Measurements from ENCODE around the gene NOPCHAP1.

Gene NOPCHAP1

GRCh38 chr12:104951759-104952509 lies 34.2 kb upstream of the NOPCHAP1 start:
- no peak for DNase-seq (ENCODE audit: low spot score)
- H3K4me3 ChIP-seq = no peak overlapping the region
- TF ChIP-seq CTCF (IDR thresholded peaks at IDR 0.05) = no peak
- H3K27ac ChIP-seq = no peak overlapping the region

GRCh38 chr12:104952816-104953215 lies 33.3 kb upstream of the NOPCHAP1 start:
- no peak for TF ChIP-seq CTCF (IDR thresholded peaks at IDR 0.05)
- no peak for DNase-seq (ENCODE audit: low spot score)
- Histone ChIP-seq H3K27ac (no peak overlapping the region), H3K4me3 (no peak overlapping the region)

GRCh38 chr12:104953323-104953722 lies 32.8 kb upstream of the NOPCHAP1 start:
- H3K4me3 ChIP-seq = no peak overlapping the region
- peak overlapping the region; percentile 36 to 57 for H3K27ac ChIP-seq
- DNase-seq (ENCODE audit: low spot score) = no peak
- no peak for TF ChIP-seq CTCF (IDR thresholded peaks at IDR 0.05)

GRCh38 chr12:104955703-104956102 lies 30.4 kb upstream of the NOPCHAP1 start:
- TF ChIP-seq CTCF (IDR thresholded peaks at IDR 0.05) = no peak
- Histone ChIP-seq H3K27ac (no peak overlapping the region), H3K4me3 (no peak overlapping the region)
- DNase-seq (ENCODE audit: low spot score) = no peak

GRCh38 chr12:104956870-104957718 lies 29.0 kb upstream of the NOPCHAP1 start:
- Histone ChIP-seq H3K27ac (peak overlapping the region; percentile 90 to 93), H3K4me3 (peak overlapping the region; percentile 94)
- no peak for DNase-seq (ENCODE audit: low spot score)
- no peak for TF ChIP-seq CTCF (IDR thresholded peaks at IDR 0.05)

- no peak for TF ChIP-seq CTCF (IDR thresholded peaks at IDR 0.05)
- Histone ChIP-seq H3K27ac (peak overlapping the region; percentile 90 to 93), H3K4me3 (peak overlapping the region; percentile 94)
- DNase-seq (ENCODE audit: low spot score) = no peak
These were observed 28.5 kb upstream of the NOPCHAP1 start for GRCh38 chr12:104957719-104958000.

Data from coronary artery (tissue), 2 donors.